GM04504 (cell line): ENCODE measurements around the gene NDUFAF3.
A peak's percentile ranks its signal among the peaks of the same experiment; 100 is the strongest.

Experiments used
- DNase-seq: peaks from one replicate; pipeline ENCODE4 v3.0.0-alpha.2; 2012; ENCODE audit warnings: low read depth

Gene NDUFAF3

GRCh38 chr3:49021813-49022687 is at the start of gene NDUFAF3:
TSS of gene NDUFAF3 (plus strand) at chr3:49022121. CDS start at chr3:49022145, 24 bp downstream.
- peak; percentile 85 for DNase-seq

DNA sequence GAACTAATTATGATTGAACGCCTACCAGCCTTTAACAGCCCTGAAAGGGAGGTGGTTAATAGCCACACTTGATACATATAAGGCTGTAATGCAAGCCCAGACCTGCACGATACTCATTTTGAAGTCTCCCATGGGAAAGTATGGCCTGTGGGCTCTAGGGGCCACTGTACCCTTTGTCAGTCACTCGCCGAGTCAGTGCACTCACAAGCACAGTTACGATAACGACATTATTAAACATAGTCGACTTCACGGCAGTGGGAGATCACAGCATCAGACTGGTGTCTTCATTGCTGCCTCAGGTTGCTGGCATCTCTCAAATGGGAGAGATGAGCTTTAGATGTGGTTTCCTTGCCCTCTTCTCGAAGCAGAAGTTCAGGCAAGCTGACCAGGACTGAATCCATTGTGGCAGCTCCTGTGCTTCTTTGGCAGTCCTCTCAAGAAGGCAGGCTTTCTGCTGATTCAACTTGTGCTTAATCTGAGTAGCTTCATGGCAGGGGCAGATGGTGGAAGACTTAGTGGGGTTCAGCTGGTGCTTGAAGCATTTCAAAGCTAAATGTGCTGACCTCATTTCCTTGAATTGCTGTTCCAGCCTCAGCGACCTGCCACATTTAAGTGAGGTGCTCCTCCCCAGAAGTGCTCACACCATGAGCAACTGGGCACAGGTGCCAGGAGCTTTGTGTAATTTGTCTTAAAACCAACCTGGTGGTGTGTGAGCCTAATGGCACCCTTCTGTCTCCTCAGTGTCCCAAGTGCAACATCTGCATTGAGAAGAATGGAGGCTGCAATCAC is 47.7 kb upstream of the NDUFAF3 start:
- DNase-seq = no peak

GRCh38 chr3:48979451-48979850 is 42.5 kb upstream of the NDUFAF3 start:
- no peak for DNase-seq

- DNase-seq = no peak
These were observed 41.6 kb upstream of the NDUFAF3 start for GRCh38 chr3:48980295-48980694.

DNA sequence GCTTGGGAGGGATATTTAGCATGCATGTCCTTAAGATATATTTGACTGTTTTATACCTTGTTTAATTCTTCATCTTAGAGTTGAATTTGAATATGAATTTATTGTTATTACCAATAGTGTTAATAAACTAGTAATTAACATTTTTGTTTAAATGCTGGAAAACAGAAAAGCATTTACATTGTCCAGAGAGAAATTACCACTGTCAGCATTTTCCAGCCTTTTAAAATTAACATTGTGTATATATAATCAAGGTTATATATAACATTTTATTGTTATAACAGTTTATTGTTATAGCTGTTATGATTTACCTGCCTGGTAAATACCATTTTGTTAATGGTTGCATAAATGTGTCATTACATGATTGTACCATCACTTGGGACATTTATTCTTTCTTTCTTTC is 39.9 kb upstream of the NDUFAF3 start:
- no peak for DNase-seq

DNA sequence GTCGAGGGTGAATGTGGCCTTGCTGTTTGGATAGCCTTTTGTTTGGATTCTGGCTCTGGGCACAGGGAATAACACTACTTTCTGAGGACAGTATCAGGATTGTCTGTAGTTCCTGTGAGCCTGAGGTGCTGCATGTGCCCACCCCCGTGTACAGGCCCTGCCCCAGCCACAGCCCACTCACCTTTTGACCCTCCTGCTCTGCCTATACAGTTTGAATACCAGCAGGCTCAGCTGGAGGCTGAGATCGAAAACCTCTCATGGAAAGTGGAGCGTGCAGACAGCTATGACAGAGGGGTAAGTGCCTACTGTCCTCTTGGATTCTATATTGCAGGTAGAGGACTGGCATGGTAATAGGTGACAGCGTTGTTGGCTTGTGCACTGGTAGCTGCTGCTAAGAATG is 39.2 kb upstream of the NDUFAF3 start:
- DNase-seq = no peak

DNA sequence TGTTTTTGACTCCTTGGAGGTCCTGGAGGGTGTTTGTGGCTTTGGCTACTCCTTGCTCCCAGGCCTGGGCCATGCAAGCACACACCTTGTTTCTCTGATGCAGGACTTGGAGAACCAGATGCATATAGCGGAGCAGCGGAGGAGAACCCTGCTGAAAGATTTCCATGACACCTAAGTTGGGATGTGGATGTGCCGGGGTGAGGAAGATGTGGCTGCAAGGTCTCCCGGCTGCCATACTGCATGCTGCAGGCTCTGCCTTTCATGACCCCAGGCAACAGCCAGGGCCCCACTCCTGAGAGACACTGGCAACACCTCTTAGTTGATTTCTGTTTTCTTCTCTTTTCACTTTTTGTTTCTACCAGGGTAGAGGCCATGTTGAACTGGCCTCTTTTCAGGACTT is 38.8 kb upstream of the NDUFAF3 start:
- DNase-seq = no peak

DNA sequence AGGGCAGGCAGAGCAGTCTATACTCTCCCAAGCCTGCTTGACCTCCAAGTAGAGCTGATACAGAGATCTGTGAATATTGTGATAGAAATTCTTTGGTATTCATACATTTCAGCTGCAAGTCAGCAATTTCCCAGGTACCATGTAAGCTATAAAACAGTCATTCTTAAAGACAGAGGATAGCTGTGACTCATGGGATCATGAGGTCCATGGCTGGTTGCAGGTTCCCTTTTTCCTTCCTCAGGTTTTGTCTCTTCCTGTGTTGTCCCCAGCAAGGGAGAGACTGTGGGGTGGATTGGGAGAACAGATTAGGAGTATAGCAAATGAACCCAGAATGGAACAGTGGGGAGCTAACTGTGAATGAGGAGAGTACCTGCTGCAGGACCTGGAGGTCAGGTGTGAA is 37.3 kb upstream of the NDUFAF3 start:
- DNase-seq = no peak

DNA sequence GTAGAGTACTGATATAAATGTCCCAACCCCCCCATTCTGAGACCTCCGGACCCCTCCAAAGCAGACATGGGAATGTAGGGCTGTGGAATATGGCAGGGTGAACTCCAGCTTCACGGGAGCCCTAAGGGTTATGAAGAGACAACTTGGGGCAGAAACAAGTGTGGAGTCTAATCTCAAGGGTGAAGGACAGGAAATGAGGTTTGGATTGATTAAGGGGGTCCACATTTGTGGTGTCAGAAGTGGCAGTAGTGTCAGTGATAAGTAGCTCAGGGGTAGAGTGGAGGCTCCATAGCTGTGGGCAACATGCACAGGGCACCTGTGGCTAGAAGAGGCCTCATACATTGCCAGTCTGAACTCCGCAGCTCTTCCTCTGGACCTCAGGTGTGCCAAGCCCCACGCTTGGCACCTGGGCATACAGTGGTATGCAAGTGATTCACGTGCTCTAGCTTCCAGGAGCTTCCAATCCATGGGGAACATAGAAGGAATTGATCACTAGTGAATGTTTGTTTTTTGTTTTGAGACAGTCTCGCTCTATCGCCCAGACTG is 36.0 kb upstream of the NDUFAF3 start:
- no peak for DNase-seq

GRCh38 chr3:48989126-48989795 is 32.7 kb upstream of the NDUFAF3 start:
- no peak for DNase-seq

GRCh38 chr3:48989796-48990635 is 31.9 kb upstream of the NDUFAF3 start, which contains the start of gene P4HTM:
TSS of gene P4HTM (plus strand) at chr3:48990241. CDS start at chr3:48990257, 16 bp downstream.
- peak; percentile 80 for DNase-seq

DNA sequence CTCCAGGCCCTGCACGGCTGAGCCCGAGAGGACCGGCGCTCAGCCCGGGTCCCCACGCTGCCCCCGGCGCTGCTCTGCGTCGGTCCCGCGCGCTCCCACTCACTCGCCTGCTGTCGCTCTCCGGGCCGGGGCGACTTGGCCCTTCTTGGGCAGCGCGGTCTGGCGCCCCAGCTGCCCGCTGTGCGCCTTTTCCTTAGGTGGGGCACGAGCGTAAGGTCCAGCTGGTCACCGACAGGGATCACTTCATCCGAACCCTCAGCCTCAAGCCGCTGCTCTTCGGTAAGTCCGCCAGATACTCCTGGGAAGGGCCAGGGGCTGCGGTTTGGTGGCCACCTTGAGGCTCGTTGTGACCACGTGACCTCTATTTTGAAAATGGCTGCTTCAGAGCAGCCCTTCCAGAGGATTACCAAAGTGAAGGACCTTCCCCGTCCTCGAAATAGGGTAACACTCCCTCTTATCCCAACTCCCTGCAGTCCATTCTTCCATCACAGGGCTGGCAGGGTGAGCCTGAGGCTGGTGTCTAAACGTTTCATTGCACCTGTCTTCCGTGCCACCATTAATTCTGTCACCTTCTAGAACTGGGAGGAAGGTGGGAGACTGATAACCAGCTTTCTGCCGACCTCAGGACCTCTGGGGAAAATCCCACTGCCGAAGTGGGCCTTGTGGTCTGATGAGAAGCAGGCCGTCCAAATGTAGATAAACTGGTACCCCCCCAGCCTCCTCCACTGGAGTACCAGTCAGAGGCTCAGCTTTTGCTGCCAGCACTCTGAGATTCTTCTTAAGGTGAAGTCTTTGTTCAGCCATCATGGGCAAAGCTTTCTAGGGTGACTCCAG is 31.1 kb upstream of the NDUFAF3 start:
- no peak for DNase-seq

DNA sequence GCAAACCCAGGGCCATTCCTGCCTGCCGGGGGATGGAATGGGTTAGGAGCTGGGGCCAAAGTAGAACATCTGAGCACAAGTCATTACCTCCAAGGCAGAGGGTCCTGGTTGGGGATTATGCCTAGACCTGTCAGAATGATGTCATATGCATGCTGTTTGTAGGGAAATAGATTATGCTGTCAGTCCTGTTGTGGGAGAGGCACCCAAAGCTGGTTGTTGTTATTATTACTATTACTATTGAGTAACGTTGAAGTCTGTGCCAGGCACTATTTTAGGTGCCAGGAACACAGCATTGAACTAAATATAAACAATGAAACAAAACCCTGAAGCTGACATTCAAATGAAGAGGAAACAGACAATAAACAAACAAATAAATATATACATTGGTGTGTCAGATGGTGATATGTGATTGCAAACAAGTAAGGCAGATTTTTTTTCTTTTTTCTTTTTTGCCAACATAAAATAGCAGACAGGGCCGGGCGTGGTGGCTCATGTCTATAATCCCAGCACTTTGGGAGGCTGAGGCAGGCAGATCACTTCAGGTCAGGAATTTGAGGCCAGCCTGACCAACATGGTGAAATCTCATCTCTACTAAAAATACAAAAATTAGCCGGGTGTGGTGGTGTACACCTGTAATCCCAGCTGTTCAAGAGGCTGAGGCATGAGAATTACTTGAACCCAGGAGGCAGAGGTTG is 29.9 kb upstream of the NDUFAF3 start:
- no peak for DNase-seq

DNA sequence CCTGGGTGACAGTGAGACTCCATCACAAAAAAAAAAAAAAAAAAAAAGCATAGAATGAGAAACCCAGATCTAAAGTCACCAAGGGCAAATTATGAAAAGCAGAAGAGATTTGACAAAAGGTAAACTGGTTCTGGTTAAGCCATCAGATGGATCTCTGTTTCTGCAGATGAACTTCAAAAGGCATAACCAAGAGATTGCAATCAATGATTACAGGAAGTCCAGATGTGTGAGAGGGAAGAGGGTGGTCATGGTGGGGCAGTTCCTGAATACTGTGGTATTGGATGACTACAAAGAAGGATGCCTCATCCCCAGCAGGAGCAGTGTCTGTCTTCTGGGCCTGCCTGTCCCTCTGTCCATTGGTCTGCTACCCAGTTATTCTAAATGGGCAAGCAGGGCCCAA is 28.1 kb upstream of the NDUFAF3 start:
- DNase-seq = no peak

DNA sequence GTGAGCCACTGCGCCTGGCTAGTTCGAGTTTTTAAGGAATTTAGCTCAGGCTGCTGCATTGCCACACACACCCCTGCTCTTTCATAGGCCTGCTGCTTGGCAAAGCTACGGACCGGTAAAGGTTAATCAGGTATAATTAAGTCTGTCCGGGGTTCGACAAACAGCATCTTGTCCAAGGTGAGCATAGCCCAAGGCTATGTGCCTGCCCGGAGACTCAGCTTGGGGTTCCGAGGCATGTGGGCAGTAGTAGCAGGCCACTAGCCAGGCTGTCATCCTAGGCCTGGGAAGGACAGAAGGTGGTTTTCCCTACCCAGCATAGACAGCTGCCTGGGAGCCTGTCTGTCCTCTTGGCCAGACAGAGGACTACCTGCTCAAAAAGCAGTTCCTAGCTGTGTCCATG is 25.3 kb upstream of the NDUFAF3 start:
- DNase-seq = no peak

DNA sequence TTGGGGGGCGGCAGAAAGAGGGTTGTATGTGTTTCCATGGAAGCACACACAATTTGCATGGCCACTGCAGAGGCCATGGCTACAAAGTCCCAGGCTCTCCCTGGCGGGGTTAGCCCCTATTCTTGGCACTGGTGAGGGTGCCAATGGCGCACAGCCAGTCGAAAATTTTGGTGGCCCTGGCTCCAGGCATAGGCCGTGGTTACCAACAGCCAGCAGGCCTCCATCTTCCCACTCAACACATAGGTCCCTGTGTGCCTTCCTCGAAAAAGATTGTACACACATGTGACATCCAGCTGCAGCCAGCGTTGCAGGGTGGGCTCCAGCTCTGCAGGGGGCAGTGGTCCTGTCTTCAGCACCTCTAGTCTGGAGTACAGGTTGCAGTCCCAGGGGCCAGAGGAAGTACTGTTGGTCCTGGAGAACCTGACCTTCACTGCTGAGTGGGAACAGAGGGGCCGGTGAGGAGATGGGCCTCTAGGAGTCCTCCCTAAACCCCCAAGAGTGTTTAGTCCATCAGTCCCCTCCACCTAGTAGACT is 24.8 kb upstream of the NDUFAF3 start:
- DNase-seq = no peak

GRCh38 chr3:48997714-48998637 is 23.9 kb upstream of the NDUFAF3 start:
- no peak for DNase-seq

DNA sequence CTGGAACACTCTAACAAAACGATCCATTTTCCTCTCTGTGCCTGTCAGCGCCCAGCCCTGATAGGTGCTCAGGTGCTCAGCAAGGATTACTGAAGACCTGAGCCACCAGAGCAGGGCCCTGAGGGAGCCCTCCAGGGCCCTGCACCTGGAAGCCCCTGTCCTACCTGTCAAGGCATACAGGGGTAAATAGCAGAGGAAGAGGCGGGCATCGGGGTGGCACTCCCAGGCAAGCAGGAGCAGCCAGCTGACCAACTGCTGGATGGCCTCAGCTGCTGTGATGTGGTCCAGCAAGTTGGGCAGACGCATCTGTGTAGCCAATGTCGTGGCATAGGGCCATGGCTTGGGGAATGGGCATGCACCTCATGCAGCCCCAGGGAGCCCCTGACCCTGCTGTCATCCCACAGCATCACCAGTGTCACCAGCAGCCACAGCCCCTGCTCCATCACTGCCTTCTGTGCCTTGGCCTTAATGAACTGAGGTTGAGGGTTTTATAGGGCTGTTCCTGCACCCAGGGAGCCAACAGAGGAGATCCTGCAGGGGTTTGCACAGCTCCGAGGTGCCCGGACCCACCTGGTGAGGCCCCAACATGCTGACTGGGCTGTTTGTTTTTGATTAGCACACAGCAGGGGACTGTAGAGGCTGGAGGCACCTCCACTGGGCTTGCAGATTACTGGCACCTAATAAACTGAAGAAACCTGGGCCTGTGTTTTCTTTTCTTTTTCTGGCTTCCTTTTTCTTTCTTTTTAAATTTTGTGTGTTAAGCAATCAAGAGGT is 22.6 kb upstream of the NDUFAF3 start:
- no peak for DNase-seq
